ENCODE data around the gene CMIP. TPM values are rescaled to one million over a fixed set of nuclear protein-coding genes. Genes with fewer than 3 reads are reported as not detected.

Gene CMIP
- total RNA-seq, 1 experiment from 2014 or later, result 25.7 TPM

- intact Hi-C loops (cut with micrococcal nuclease), result no loop called here
- BruUV-seq (replicated peaks), result no TSS peak
- peaks cover 2% of the 10 kb centered on the region; the same call in 1 of the 2 replicates for H3K36me3 ChIP-seq (ENCODE audit: low read depth, low read length)
Measured at GRCh38 chr16:81482329-81483063, 37.9 kb downstream of the CMIP start.

GRCh38 chr16:81483064-81483969 is 38.7 kb downstream of the CMIP start:
- Histone ChIP-seq H3K4me3 (ENCODE audit: low read length) (no peak overlapping the region), H2AFZ (ENCODE audit: low read length) (no peak overlapping the region), H3K27me3 (ENCODE audit: low read length) (no peaks in the 10 kb centered on the region), H3K9ac (ENCODE audit: low read length) (no peak overlapping the region), H3F3A (ENCODE audit: low read length, unreplicated experiment) (no peaks in the 10 kb centered on the region), H3K79me2 (ENCODE audit: low read length) (peaks cover 100% of the 10 kb centered on the region), H4K20me1 (ENCODE audit: low read length) (0 out of 2 replicates have a peak, but pooled peaks cover 8% of the 10 kb centered on the region), H3K27ac (ENCODE audit: low read length) (no peak overlapping the region), H3K9me2 (replicated peaks; ENCODE audit: low read length) (no peaks in the 10 kb centered on the region), H3K36me3 (ENCODE audit: low read depth, low read length) (peaks cover 2% of the 10 kb centered on the region; the same call in 1 of the 2 replicates), H3K9me3 (ENCODE audit: low read length) (no peaks in the 10 kb centered on the region), H3K4me1 (ENCODE audit: insufficient read depth, low read length) (peaks cover 7% of the 10 kb centered on the region), H3K4me2 (ENCODE audit: low read length) (no peak overlapping the region)
- ATAC-seq (no peak), DNase-seq (no peak)
- intact Hi-C loops (cut with micrococcal nuclease), result no loop called here
- no TSS peak for BruUV-seq (replicated peaks)
- CTCF ChIA-PET, result no interaction called here
- TF ChIP-seq EZH2 (IDR thresholded peaks at IDR 0.05; ENCODE audit: low read length, unreplicated experiment) (no peak), CTCF (conservative IDR thresholded peaks at IDR 0.05; ENCODE audit: low read depth, low read length) (no peak), EZH2phosphoT487 (IDR thresholded peaks at IDR 0.05; ENCODE audit: borderline replicate concordance, low read length) (no peak)
- POLR2A ChIA-PET (ENCODE audit: unreplicated experiment), result no interaction called here

More at GRCh38 chr16:81482329-81483063, 37.9 kb downstream of the CMIP start:
- H2AFZ ChIP-seq (ENCODE audit: low read length), result no peak overlapping the region
- no peak overlapping the region for H3K4me3 ChIP-seq (ENCODE audit: low read length)
- no peak overlapping the region for H3K27ac ChIP-seq (ENCODE audit: low read length)
- ChIA-PET CTCF (no interaction called here), POLR2A (ENCODE audit: unreplicated experiment) (no interaction called here)
- DNase-seq, result no peak
- no peak overlapping the region for H3K4me2 ChIP-seq (ENCODE audit: low read length)
- H3F3A ChIP-seq (ENCODE audit: low read length, unreplicated experiment), result no peaks in the 10 kb centered on the region
- H3K79me2 ChIP-seq (ENCODE audit: low read length), result peaks cover 100% of the 10 kb centered on the region
- no peak overlapping the region for H3K9ac ChIP-seq (ENCODE audit: low read length)
- no peak for ATAC-seq
- TF ChIP-seq EZH2phosphoT487 (IDR thresholded peaks at IDR 0.05; ENCODE audit: borderline replicate concordance, low read length) (no peak), CTCF (conservative IDR thresholded peaks at IDR 0.05; ENCODE audit: low read depth, low read length) (no peak), EZH2 (IDR thresholded peaks at IDR 0.05; ENCODE audit: low read length, unreplicated experiment) (no peak)
- no peaks in the 10 kb centered on the region for H3K27me3 ChIP-seq (ENCODE audit: low read length)
- H3K9me3 ChIP-seq (ENCODE audit: low read length), result no peaks in the 10 kb centered on the region
- no peaks in the 10 kb centered on the region for H3K9me2 ChIP-seq (replicated peaks; ENCODE audit: low read length)
- H3K4me1 ChIP-seq (ENCODE audit: insufficient read depth, low read length), result peaks cover 7% of the 10 kb centered on the region
- 0 out of 2 replicates have a peak, but pooled peaks cover 5% of the 10 kb centered on the region for H4K20me1 ChIP-seq (ENCODE audit: low read length)
